ENCODE results near the gene DNAAF5. TPM values are rescaled to one million over a fixed set of nuclear protein-coding genes. Genes with fewer than 3 reads are reported as not detected.

Gene DNAAF5
- polyA plus RNA-seq, 1 of the 3 experiments (the other 2 are of a cell fraction): 58.5 TPM

DNA sequence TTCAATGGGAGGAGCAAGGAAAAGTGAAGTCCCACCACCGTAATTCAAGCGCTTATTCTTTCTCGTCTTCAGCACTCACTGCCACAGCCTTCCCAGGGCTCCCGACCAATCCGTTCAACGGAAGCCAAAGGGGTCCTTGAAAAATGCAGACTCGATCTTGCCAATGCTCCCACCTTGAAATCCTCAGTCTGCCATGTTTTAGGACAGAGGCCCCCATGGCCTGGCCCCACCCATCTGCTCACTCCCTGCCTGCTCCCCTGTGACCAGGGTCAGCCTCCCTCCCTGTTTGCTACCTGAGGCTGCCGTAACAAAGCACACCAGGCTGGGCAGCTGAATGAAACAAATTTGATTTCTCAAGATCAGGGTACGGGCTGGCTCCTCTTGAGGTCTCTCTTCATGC is 3.0 kb upstream of the DNAAF5 start:
- Histone ChIP-seq H3F3A (replicated peaks; ENCODE audit: insufficient read depth) (no peaks in the 10 kb centered on the region), H3K4me1 (ENCODE audit: control insufficient read depth in 1 of 2, insufficient read depth in 2 of 2, low read depth in 1 of 2, low read length in 1 of 2) (peaks cover 7 to 19% of the 10 kb centered on the region in 2 experiments; a peak in 3 of 4 replicates), H3K36me3 (replicated peaks in 1 of 2; ENCODE audit: control insufficient read depth in 1 of 2, insufficient read depth in 2 of 2, low read length in 1 of 2) (peaks cover 0 to 11% of the 10 kb centered on the region in 2 experiments), H3K9ac (no peak overlapping the region), H4K20me1 (ENCODE audit: insufficient read depth) (no peaks in the 10 kb centered on the region), H3K27me3 (ENCODE audit: insufficient read depth) (no peaks in the 10 kb centered on the region), H3K79me2 (ENCODE audit: insufficient read depth) (peaks cover 25% of the 10 kb centered on the region; the same call in 1 of the 2 replicates), H2AFZ (ENCODE audit: low read depth) (no peak overlapping the region), H3K9me3 (no peaks in the 10 kb centered on the region), H3K4me2 (no peak overlapping the region), H3K9me2 (no peaks in the 10 kb centered on the region), H3K27ac (ENCODE audit: low read depth in 2 of 2, low read length in 1 of 2) (no peak overlapping the region), H3K4me3 (ENCODE audit: low read depth in 2 of 2, low read length in 1 of 2) (no peak overlapping the region)
- TF ChIP-seq RFX5 (IDR thresholded peaks at IDR 0.05; ENCODE audit: low read length): no peak
- no peak for TF ChIP-seq MEF2A (IDR thresholded peaks at IDR 0.05; ENCODE audit: borderline replicate concordance, low read depth)
- no peak for TF ChIP-seq MXI1 (IDR thresholded peaks at IDR 0.05; ENCODE audit: low read depth, low read length)
- TF ChIP-seq NFIC (IDR thresholded peaks at IDR 0.05; ENCODE audit: borderline replicate concordance): no peak
- no peak for TF ChIP-seq GATA2 (CRISPR knock-in tag; IDR thresholded peaks at IDR 0.05)
- TF ChIP-seq RAD21 (IDR thresholded peaks at IDR 0.05; ENCODE audit: low read length): no peak
- ChIA-PET CTCF (no interaction called here), POLR2A (interaction anchor here (1.0 kb wide), 1 partner anchor 18 kb away, joined by 3 read pairs; no protein-coding TSS in a partner anchor)
- WGBS (ENCODE audit: low lambda C conversion rate): 95% methylated on average over 9 of the region's 9 CpGs
- DNase-seq: no peak

DNA sequence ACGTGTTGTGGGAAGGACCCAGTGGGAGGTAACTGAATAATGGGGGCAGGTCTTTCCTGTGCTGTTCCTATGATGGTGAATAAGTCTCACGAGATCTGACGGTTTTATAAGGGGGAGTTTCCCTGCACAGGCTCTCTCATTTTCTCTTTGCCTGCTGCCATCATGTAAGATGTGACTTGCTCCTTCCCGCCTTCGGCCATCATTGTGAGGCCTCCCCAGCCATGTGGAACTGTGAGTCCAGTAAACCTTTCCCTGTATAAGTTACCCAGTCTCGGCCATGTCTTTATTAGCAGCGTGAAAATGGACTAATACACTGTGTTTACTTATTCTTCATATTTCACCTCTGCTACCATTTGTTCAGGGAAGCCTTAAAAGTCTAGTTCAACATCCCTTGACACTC is 2.2 kb upstream of the DNAAF5 start:
- Histone ChIP-seq H4K20me1 (ENCODE audit: insufficient read depth) (no peaks in the 10 kb centered on the region), H3K4me3 (ENCODE audit: low read depth in 2 of 2, low read length in 1 of 2) (no peak overlapping the region), H3K27me3 (ENCODE audit: insufficient read depth) (no peaks in the 10 kb centered on the region), H3K36me3 (replicated peaks in 1 of 2; ENCODE audit: control insufficient read depth in 1 of 2, insufficient read depth in 2 of 2, low read length in 1 of 2) (peaks cover 0 to 13% of the 10 kb centered on the region in 2 experiments), H3K27ac (ENCODE audit: low read depth in 2 of 2, low read length in 1 of 2) (no peak overlapping the region), H3F3A (replicated peaks; ENCODE audit: insufficient read depth) (no peaks in the 10 kb centered on the region), H3K4me2 (no peak overlapping the region), H3K9me2 (no peaks in the 10 kb centered on the region), H2AFZ (ENCODE audit: low read depth) (no peak overlapping the region), H3K4me1 (ENCODE audit: control insufficient read depth in 1 of 2, insufficient read depth in 2 of 2, low read depth in 1 of 2, low read length in 1 of 2) (peaks cover 7 to 20% of the 10 kb centered on the region in 2 experiments; a peak in 3 of 4 replicates), H3K9me3 (no peaks in the 10 kb centered on the region), H3K9ac (no peak overlapping the region), H3K79me2 (ENCODE audit: insufficient read depth) (peaks cover 33% of the 10 kb centered on the region; the same call in 1 of the 2 replicates)
- TF ChIP-seq FOSL2 (IDR thresholded peaks at IDR 0.05; ENCODE audit: borderline replicate concordance, low read depth) (no peak), EZH2phosphoT487 (IDR thresholded peaks at IDR 0.05; ENCODE audit: borderline replicate concordance, low read depth) (no peak), MXI1 (IDR thresholded peaks at IDR 0.05; ENCODE audit: low read depth, low read length) (no peak), FOXM1 (IDR thresholded peaks at IDR 0.05; ENCODE audit: low read depth) (no peak), ZBTB33 (IDR thresholded peaks at IDR 0.05; ENCODE audit: borderline replicate concordance, low read depth) (no peak), GATA2 (CRISPR knock-in tag; IDR thresholded peaks at IDR 0.05) (no peak), REST (IDR thresholded peaks at IDR 0.05; ENCODE audit: low read depth, low read length) (no peak), CHD2 (IDR thresholded peaks at IDR 0.05; ENCODE audit: low read length, partially characterized antibody) (no peak), FOXJ3 (CRISPR knock-in tag; IDR thresholded peaks at IDR 0.05) (no peak), JUND (IDR thresholded peaks at IDR 0.05) (no peak), RFX5 (IDR thresholded peaks at IDR 0.05; ENCODE audit: low read length) (no peak), SMC3 (IDR thresholded peaks at IDR 0.05; ENCODE audit: low read depth, low read length) (no peak), IRF3 (IDR thresholded peaks at IDR 0.05; ENCODE audit: low read depth, low read length) (no peak)
- TF ChIP-seq, protein P1, sequence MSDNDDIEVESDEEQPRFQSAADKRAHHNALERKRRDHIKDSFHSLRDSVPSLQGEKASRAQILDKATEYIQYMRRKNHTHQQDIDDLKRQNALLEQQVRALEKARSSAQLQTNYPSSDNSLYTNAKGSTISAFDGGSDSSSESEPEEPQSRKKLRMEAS (IDR thresholded peaks at IDR 0.05; ENCODE audit: low read depth): no peak
- whole genome bisulfite sequencing (ENCODE audit: low lambda C conversion rate): 95% methylated on average over 7 of the region's 7 CpGs
- ChIA-PET POLR2A (interaction anchor here (1.0 kb wide), 1 partner anchor 18 kb away, joined by 3 read pairs; no protein-coding TSS in a partner anchor), CTCF (no interaction called here)
- no peak for DNase-seq
